Vagina (tissue), 2 donors: Measurements from ENCODE around the gene IL23R.

ENCODE experiments used
- CTCF ChIP-seq, 3 experiments: fragments of 450-650 bp in 2 of 3; fragments of 200-600 bp in 1 of 3; sonication (generic) in 1 of 3; IDR thresholded peaks; one replicate each; pipeline ENCODE4 v1.5.1; 2017 to 2019; ENCODE audit warnings: antibody characterized with exemption in 3 of 3, mild to moderate bottlenecking in 2 of 3, moderate library complexity in 2 of 3
- POLR2A ChIP-seq, 2 donors: fragments of 450-650 bp; IDR thresholded peaks; one replicate each; pipeline ENCODE4 v1.6.1; 2017; ENCODE audit warnings: antibody characterized with exemption in 2 of 2, mild to moderate bottlenecking in 2 of 2, moderate library complexity in 2 of 2

GRCh38 chr1:67174716-67175284, 8.5 kb downstream of the IL23R start:
- TF ChIP-seq CTCF (IDR thresholded peaks at IDR 0.05) (no peak), POLR2A (IDR thresholded peaks at IDR 0.05) (no peak)
